ENCODE data around the gene PRPF19. TPM values are rescaled to one million over a fixed set of nuclear protein-coding genes. Genes with fewer than 3 reads are reported as not detected.

PRPF19 gene
- total and polyA plus RNA-seq, 2 of the 8 experiments (the other 6 are each of a cell fraction or from before 2014, with no cell fraction given): 107 to 141 TPM

DNA sequence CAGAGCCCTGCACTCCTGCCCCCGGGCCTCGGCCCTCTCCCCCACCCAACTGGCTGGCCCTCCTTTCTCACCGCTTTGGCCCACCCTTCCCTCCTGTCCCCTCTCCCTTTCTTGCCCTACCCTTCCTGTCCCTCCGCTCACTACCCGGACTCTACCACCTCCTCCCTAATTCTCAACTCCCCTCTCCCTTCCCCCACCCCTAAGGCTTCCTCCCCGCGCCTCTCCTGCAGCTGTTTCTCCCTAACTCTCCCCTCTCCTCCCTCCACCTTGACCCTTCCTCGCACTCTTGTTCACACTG lies 45.2 kb upstream of the PRPF19 start (continued):
- TF ChIP-seq, protein P1, sequence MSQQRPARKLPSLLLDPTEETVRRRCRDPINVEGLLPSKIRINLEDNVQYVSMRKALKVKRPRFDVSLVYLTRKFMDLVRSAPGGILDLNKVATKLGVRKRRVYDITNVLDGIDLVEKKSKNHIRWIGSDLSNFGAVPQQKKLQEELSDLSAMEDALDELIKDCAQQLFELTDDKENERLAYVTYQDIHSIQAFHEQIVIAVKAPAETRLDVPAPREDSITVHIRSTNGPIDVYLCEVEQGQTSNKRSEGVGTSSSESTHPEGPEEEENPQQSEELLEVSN (IDR thresholded peaks at IDR 0.05): no peak
- TF ChIP-seq EGR1 (IDR thresholded peaks at IDR 0.05; ENCODE audit: borderline replicate concordance, low read depth, low read length): peak; percentile 35; the same call in 1 of the 2 replicates
- no peak for TF ChIP-seq SRF (IDR thresholded peaks at IDR 0.05; ENCODE audit: low read depth, low read length)
- no peak for TF ChIP-seq TEAD4 (IDR thresholded peaks at IDR 0.05; ENCODE audit: low read depth, low read length)
- TF ChIP-seq CEBPB (IDR thresholded peaks at IDR 0.05; ENCODE audit: low read depth, low read length): no peak
- no peak; the same call in 1 of the 2 replicates for TF ChIP-seq POLR2AphosphoS5 (IDR thresholded peaks at IDR 0.05; ENCODE audit: low read depth, low read length)
